GM13977 (cell line): Measurements from ENCODE around the gene MAPRE3.

ENCODE experiments used
- DNase-seq: peaks from one replicate; pipeline ENCODE4 v3.0.0; 2012; ENCODE audit warnings: low spot score
- CTCF ChIP-seq: IDR thresholded peaks from 2 replicates; pipeline ENCODE4 v1.5.1; 2012; ENCODE audit warnings: mild to moderate bottlenecking, control low read depth; ENCODE audit not compliant: insufficient read depth; ENCODE audit errors: extremely low read depth, missing control alignments
- in situ Hi-C: fragments of 300-500 bp; cut with MboI; formaldehyde crosslinking; loops from one replicate; pipeline ENCODE4 v1.12.0; 2022; ENCODE audit warnings: low sequenced_read_pairs, low pct_unique_long_range_greater_than_20kb, mixed read lengths, inconsistent platforms; ENCODE audit not compliant: unreplicated experiment

The MAPRE3 gene

GRCh38 chr2:27006602-27007415 is 36.4 kb downstream of the MAPRE3 start:
- in situ Hi-C loops: no loop called here
- TF ChIP-seq CTCF: no peak
- DNase-seq: no peak

GRCh38 chr2:27007416-27008374 is 37.3 kb downstream of the MAPRE3 start:
- no peak for DNase-seq
- TF ChIP-seq CTCF: no peak
- in situ Hi-C loops: no loop called here

GRCh38 chr2:27008678-27009077 is 38.2 kb downstream of the MAPRE3 start:
- TF ChIP-seq CTCF: no peak
- in situ Hi-C loops: no loop called here
- no peak for DNase-seq

- DNase-seq: no peak
- no peak for TF ChIP-seq CTCF
- in situ Hi-C loops: no loop called here
These were observed 38.6 kb downstream of the MAPRE3 start for GRCh38 chr2:27009083-27009482.

GRCh38 chr2:27009716-27010115 is 39.3 kb downstream of the MAPRE3 start:
- DNase-seq: no peak
- TF ChIP-seq CTCF: no peak
- in situ Hi-C loops: no loop called here

- no peak for DNase-seq
- no peak for TF ChIP-seq CTCF
- in situ Hi-C loops: no loop called here
These were observed 39.7 kb downstream of the MAPRE3 start for GRCh38 chr2:27010139-27010538.
